A549 treated with RU486 at 1 μM for 4 hours (cell line): ENCODE results near the gene RTF1. TPM values are rescaled to one million over a fixed set of nuclear protein-coding genes. Genes with fewer than 3 reads are reported as not detected.

ENCODE experiments used
- total RNA-seq: library from RNA; stranded (reverse); fragments of 200-300 nt; extraction: Qiagen RNA extraction; gene quantifications from 5 replicates; pipeline ENCODE4 v1.2.3, GENCODE V29; 2022; ENCODE audit warnings: low read depth

RTF1 gene
- total RNA-seq, result 17.5 to 25.3 TPM (median 22.5 TPM) in 5 replicates

GRCh38 chr15:41416742-41417417 lies at the start of gene RTF1:
Gene RTF1 (plus strand): TSS chr15:41417095. CDS start chr15:41417116, 21 bp downstream.

GRCh38 chr15:41493205-41493901 lies 76.5 kb downstream of the RTF1 start, which contains the start of gene ITPKA:
Gene ITPKA (plus strand): TSS chr15:41493874. CDS start chr15:41493928, 54 bp downstream.

GRCh38 chr15:41513506-41514227 lies 96.8 kb downstream of the RTF1 start, which contains the start of gene LTK:
Gene LTK (minus strand): TSS chr15:41513827. CDS start chr15:41513709, 118 bp downstream.

Other genes starting within 250 kb of the RTF1 start
- gene EXD1, start 186.3 kb upstream of the RTF1 start, total RNA-seq, result not detected in 5 replicates
- gene CHP1, start 185.8 kb upstream of the RTF1 start, total RNA-seq, result 52.0 to 76.1 TPM (median 52.4 TPM) in 5 replicates
- 10.5 to 16.8 TPM (median 14.2 TPM) in 5 replicates for gene OIP5, start 84.5 kb upstream of the RTF1 start, total RNA-seq
- 69.7 to 89.0 TPM (median 73.1 TPM) in 5 replicates for gene NUSAP1, start 84.2 kb upstream of the RTF1 start, total RNA-seq
- gene NDUFAF1, start 14.6 kb upstream of the RTF1 start, total RNA-seq, result 11.2 to 14.5 TPM (median 12.2 TPM) in 5 replicates
- 1.6 to 2.5 TPM (median 2.0 TPM) in 5 replicates for gene ITPKA, start 76.8 kb downstream of the RTF1 start, total RNA-seq
- gene LTK, start 96.7 kb downstream of the RTF1 start, total RNA-seq, result 0.09 to 0.13 TPM in 2 of 5 replicates, not detected in the others
- 7.8 to 14.0 TPM (median 11.4 TPM) in 5 replicates for gene RPAP1, start 127.2 kb downstream of the RTF1 start, total RNA-seq
- gene TYRO3, start 142.1 kb downstream of the RTF1 start, total RNA-seq, result 12.6 to 16.0 TPM (median 12.7 TPM) in 5 replicates
- gene MGA, start 243.3 kb downstream of the RTF1 start, total RNA-seq, result 5.2 to 8.6 TPM (median 6.9 TPM) in 5 replicates